GM18951 (cell line): ENCODE measurements around the gene L2HGDH.
A peak's percentile ranks its signal among the peaks of the same experiment; 100 is the strongest.
"Not testable (repeated sequence)": the region's sequence is repeated elsewhere in the genome, so short reads cannot be mapped to it uniquely, and the experiment has no call there.

ENCODE experiments used
- POLR2A ChIP-seq: IDR thresholded peaks from 4 replicates; pipeline ENCODE4 v1.6.1; 2011; ENCODE audit warnings: mild to moderate bottlenecking; ENCODE audit not compliant: insufficient read length, insufficient read depth; ENCODE audit errors: extremely low read depth
- in situ Hi-C: fragments of 300-500 bp; cut with MboI; formaldehyde crosslinking; loops from one replicate; pipeline ENCODE4 v1.12.0; 2022; ENCODE audit warnings: low sequenced_read_pairs, mixed read lengths, inconsistent platforms; ENCODE audit not compliant: unreplicated experiment

L2HGDH gene

GRCh38 chr14:50311972-50312733 is at the start of gene L2HGDH, which contains the start of gene DMAC2L:
Gene L2HGDH (minus strand): TSS chr14:50312229. CDS start chr14:50312150, 79 bp downstream.
Gene DMAC2L (plus strand): TSS chr14:50312324. CDS start chr14:50321488, 9,164 bp downstream.
- TF ChIP-seq POLR2A: peak; percentile 90
- in situ Hi-C loops: no loop called here

GRCh38 chr14:50360851-50361250 is 48.8 kb upstream of the L2HGDH start:
- TF ChIP-seq POLR2A: no peak
- in situ Hi-C loops: no loop called here

GRCh38 chr14:50360093-50360492 is 48.1 kb upstream of the L2HGDH start:
- in situ Hi-C loops: no loop called here
- TF ChIP-seq POLR2A: no peak

GRCh38 chr14:50359631-50360030 is 47.6 kb upstream of the L2HGDH start:
- in situ Hi-C loops: no loop called here
- no peak for TF ChIP-seq POLR2A

GRCh38 chr14:50357753-50358395 is 45.8 kb upstream of the L2HGDH start:
- no peak for TF ChIP-seq POLR2A
- in situ Hi-C loops: no loop called here

- in situ Hi-C loops: no loop called here
- no peak for TF ChIP-seq POLR2A
These were observed 45.1 kb upstream of the L2HGDH start for GRCh38 chr14:50357124-50357523.

GRCh38 chr14:50356283-50356682 is 44.3 kb upstream of the L2HGDH start:
- in situ Hi-C loops: not testable (repeated sequence)

- no peak for TF ChIP-seq POLR2A
- in situ Hi-C loops: no loop called here
These were observed 43.7 kb upstream of the L2HGDH start for GRCh38 chr14:50355692-50356091.

GRCh38 chr14:50354527-50354926 is 42.5 kb upstream of the L2HGDH start:
- no peak for TF ChIP-seq POLR2A
- in situ Hi-C loops: no loop called here

- TF ChIP-seq POLR2A: no peak
- in situ Hi-C loops: no loop called here
These were observed 41.1 kb upstream of the L2HGDH start for GRCh38 chr14:50353126-50353525.

GRCh38 chr14:50352584-50352983 is 40.6 kb upstream of the L2HGDH start:
- in situ Hi-C loops: no loop called here
- no peak for TF ChIP-seq POLR2A

GRCh38 chr14:50350975-50351374 is 38.9 kb upstream of the L2HGDH start:
- in situ Hi-C loops: no loop called here

GRCh38 chr14:50348933-50349332 is 36.9 kb upstream of the L2HGDH start:
- in situ Hi-C loops: loop anchor here (10.0 kb wide), 1 partner anchor 176 kb away; no protein-coding TSS in a partner anchor
- no peak for TF ChIP-seq POLR2A

More at GRCh38 chr14:50350975-50351374, 38.9 kb upstream of the L2HGDH start:
- TF ChIP-seq POLR2A: no peak

- in situ Hi-C loops: loop anchor here (10.0 kb wide), 1 partner anchor 177 kb away; no protein-coding TSS in a partner anchor
- TF ChIP-seq POLR2A: no peak
These were observed 35.5 kb upstream of the L2HGDH start for GRCh38 chr14:50347521-50347920.
